HG03039 (cell line): Measurements from ENCODE around the gene MFSD8.
"Not testable (repeated sequence)": the region's sequence is repeated elsewhere in the genome, so short reads cannot be mapped to it uniquely, and the experiment has no call there.

ENCODE experiments used
- ATAC-seq: cut with Tn5 transposase; IDR thresholded peaks from one replicate; pipeline ENCODE4 v1.9.1; 2021; ENCODE audit warnings: mild to moderate bottlenecking, moderate library complexity; ENCODE audit not compliant: unreplicated experiment

Gene MFSD8

GRCh38 chr4:127936974-127937373 lies 28.0 kb downstream of the MFSD8 start:
- no peak for ATAC-seq

GRCh38 chr4:127931836-127932235 lies 33.1 kb downstream of the MFSD8 start:
- not testable (repeated sequence) for ATAC-seq

GRCh38 chr4:127930175-127930574 lies 34.8 kb downstream of the MFSD8 start:
- ATAC-seq, result no peak

GRCh38 chr4:127925720-127926119 lies 39.3 kb downstream of the MFSD8 start:
- ATAC-seq, result not testable (repeated sequence)

DNA sequence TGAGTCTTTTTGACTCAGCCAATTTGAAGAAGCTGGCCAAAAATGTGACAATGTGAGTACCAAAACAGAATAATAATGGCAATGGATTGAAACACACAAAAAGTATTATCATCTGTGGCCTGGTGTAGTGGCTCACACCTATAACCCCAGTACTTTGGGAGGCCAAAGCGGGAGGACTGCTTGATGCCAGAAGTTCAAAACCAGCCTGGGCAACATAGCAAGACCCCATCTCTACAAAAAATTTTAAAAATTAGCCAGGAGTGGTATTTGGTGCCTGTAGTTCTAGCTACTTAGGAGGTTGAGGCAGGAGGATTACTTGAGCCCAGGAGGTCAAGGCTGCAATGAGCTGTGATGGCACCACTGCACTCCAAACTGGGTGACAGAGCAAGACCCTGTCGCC lies 42.7 kb downstream of the MFSD8 start:
- ATAC-seq, result no peak

GRCh38 chr4:127920521-127920920 lies 44.5 kb downstream of the MFSD8 start:
- ATAC-seq, result no peak

DNA sequence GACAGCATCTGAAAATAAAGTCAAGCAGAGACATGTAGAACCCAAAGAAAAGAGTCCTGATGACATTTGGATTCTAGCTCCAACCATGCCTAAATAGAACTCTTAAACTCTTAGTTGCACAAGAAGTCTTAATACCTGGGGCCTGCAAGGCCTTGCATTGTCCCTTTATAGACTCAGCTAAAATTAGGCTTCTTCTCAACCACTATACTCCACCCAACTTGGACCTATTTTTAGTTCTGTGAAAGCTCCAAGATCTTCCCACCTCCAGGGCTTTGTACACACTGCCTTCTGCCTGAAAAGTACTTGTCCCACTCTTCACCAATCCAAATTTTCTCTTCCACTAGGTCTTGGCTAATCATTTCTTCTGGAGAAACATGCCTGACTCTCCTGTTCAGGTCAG lies 47.8 kb downstream of the MFSD8 start:
- ATAC-seq, result no peak

- ATAC-seq, result no peak
Measured at GRCh38 chr4:127916512-127916911, 48.5 kb downstream of the MFSD8 start.

GRCh38 chr4:127905029-127905428 lies 59.9 kb downstream of the MFSD8 start:
- ATAC-seq, result no peak

DNA sequence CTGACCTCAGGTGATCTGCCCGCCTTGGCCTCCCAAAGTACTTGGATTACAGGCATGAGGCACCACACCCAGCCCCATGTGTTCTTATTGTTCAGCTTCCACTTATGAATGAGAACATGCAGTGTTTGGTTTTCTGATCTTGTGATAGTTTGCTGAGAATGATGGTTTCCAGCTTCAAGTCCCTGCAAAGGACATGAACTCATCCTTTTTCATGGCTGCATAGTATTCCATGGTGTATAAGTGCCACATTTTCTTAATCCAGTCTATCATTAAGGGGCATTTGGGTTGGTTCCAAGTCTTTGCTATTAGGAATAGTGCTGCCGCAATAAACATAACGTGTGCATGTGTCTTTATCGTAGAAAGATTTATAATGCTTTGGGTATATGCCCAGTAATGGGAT lies 65.3 kb downstream of the MFSD8 start:
- ATAC-seq, result not testable (repeated sequence)

- no peak for ATAC-seq
Measured at GRCh38 chr4:127896528-127896927, 68.4 kb downstream of the MFSD8 start.

DNA sequence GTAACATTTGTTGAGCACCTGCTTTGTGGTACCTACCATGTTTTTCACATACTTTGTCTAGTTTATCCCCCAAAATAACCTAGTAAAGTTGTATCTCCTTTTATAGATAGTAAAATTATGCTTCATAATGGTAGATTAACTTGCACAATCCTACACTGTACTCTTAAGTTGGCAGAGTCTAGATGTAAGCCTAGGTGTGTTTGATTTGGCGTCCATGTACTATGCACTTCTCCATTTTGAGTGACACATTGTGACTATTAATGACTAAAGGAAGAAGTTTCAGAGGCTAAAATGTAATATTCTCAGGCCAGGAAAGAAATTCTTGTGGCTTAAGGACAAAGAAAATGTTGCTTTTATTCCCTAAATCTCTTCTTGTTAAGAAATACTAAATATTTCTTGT lies 68.9 kb downstream of the MFSD8 start:
- ATAC-seq, result no peak

GRCh38 chr4:127889903-127890302 lies 75.1 kb downstream of the MFSD8 start:
- ATAC-seq, result no peak

- ATAC-seq, result no peak
Measured at GRCh38 chr4:127888559-127888958, 76.4 kb downstream of the MFSD8 start.

DNA sequence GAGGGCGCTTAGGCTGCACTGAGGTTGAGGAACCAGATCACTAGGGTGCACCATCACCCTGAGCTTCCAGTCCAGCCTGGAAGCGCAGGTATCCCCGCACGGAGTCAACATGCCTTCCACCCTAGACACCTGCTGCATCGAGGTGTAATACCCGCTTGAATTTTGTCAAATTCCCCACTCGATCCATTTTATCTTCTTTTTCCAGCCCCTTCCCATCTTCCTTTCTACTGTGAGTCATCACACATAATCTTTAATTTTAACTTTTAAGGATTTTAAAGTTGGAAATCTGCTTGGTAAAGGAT lies 83.5 kb downstream of the MFSD8 start:
- ATAC-seq, result peak; percentile 31

- ATAC-seq, result peak; percentile 96
Measured at GRCh38 chr4:127880763-127881562, 84.0 kb downstream of the MFSD8 start, which contains the start of gene PLK4. TSS of gene PLK4 (plus strand) at chr4:127880893. CDS start at chr4:127881135, 242 bp downstream.

DNA sequence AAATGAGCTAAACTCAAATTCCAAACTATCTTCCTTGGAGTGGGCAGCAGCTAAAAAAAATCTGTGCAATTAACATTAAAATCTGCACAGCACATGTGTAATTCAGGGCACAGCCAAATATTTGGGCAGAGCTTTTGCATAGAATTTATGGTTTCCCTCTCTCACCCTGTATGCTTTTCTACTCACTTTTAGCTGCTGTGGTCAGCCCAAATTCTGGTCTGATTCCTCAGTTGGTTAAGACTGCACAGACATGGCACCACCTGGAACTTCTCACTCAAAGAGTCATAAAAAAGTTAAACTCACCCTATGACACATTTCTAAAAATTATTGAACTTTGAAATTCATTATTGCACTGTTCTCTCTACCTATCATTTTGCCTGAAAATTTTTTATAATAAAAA lies 89.2 kb downstream of the MFSD8 start:
- no peak for ATAC-seq

DNA sequence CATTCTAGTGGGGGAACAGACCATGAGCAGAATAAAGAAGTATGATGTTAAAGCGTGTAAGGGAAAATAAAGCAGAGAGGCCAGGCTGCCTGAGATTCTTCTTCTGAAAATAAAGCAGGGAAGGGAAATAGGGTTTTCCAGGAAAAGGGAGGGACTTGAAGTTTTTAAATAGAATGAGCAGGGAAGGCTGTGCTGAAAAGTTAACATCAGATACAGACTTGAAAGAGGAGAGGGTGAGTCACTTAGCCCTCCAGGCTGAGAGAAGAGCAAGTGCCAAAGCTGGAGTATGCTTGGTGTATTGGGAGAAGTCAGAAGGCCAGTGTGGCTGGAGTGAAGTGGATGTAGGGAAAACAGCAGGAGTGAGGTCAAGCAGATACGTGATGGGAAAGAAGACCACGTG lies 94.3 kb downstream of the MFSD8 start:
- no peak for ATAC-seq

DNA sequence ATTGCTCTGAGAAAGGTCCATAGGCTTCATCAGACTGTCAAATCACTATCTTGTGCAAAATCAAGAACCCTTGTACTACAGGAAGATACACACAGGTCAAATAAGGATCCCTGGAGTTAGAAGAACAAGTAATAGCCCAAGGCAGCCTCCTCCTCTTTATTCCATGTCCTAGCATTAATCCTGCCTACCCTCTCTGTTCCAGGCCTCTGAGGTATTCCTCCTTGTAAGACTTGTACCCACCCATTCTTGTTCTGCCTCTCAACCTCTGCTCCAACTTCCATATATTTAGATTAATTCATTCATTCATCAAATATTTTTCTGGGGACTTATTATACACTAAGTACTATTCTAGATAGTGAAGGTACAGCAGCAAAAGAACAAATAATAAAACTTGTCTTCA lies 94.7 kb downstream of the MFSD8 start:
- ATAC-seq, result no peak

DNA sequence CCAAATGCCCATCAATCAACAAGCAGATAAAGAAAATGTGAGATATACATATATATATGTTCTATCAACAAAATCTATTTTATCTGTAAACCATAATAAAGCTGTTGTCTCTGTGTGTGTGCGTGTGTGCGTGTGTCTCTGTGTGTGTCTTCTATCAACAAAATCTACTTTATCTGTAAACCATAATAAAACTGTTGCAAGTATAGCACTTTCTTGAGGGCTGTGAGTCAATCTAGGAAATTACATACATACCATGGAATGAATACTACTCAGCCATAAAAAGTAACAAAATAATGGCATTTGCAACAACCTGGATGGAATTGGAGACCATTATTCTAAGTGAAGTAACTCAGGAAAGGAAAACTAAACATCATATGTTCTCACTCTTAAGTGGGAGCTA lies 96.8 kb downstream of the MFSD8 start:
- ATAC-seq, result no peak
